Measurements from ENCODE around the gene DTL.

The DTL gene

GRCh38 chr1:212091438-212092121 is 56.0 kb downstream of the DTL start:
- no peak for DNase-seq (ENCODE audit: low spot score)

GRCh38 chr1:212097360-212097759 is 61.8 kb downstream of the DTL start:
- no peak for DNase-seq (ENCODE audit: low spot score)

DNA sequence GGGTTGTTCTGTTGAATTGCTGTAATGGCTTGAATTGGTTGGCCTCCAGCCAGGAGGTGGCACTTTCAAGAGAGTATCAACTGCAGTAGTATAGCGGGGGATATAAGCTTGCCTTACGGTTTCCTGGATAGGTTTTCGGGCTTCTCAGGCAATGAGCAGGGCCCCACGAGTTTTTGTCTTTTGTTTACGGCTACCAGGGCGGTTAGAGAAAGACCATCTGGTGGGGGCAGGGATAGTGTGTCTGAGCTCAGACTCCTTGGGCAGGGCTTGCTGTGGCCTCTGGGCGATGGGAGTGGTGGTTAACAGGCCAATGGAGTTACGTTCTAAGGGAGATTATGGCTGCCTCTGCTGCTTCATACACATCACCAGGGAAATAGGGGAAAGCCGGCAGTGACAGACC is 62.8 kb downstream of the DTL start:
- no peak for DNase-seq (ENCODE audit: low spot score)

- no peak for DNase-seq (ENCODE audit: low spot score)
Measured at GRCh38 chr1:212098771-212099170, 63.2 kb downstream of the DTL start.

DNA sequence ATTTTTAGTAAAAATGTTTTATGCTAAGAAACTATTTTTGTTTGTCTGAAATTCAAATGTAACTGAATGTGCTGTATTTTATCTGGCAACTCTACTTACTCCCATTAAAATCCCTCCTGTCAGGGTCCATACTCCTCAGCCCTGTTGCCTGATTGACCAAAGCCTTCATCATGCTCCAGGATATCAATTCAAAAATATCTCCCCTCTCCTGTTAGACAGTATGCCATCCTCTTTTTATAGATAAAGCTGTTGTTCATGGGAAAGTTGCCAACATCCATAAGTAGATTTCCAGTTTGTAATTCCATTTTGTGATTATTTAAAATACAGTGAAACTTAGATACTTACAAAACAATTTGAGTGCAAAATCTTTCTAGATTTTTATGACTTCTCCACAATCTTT is 65.7 kb downstream of the DTL start:
- DNase-seq (ENCODE audit: low spot score): no peak

GRCh38 chr1:212101735-212102134 is 66.2 kb downstream of the DTL start:
- DNase-seq (ENCODE audit: low spot score): no peak

DNA sequence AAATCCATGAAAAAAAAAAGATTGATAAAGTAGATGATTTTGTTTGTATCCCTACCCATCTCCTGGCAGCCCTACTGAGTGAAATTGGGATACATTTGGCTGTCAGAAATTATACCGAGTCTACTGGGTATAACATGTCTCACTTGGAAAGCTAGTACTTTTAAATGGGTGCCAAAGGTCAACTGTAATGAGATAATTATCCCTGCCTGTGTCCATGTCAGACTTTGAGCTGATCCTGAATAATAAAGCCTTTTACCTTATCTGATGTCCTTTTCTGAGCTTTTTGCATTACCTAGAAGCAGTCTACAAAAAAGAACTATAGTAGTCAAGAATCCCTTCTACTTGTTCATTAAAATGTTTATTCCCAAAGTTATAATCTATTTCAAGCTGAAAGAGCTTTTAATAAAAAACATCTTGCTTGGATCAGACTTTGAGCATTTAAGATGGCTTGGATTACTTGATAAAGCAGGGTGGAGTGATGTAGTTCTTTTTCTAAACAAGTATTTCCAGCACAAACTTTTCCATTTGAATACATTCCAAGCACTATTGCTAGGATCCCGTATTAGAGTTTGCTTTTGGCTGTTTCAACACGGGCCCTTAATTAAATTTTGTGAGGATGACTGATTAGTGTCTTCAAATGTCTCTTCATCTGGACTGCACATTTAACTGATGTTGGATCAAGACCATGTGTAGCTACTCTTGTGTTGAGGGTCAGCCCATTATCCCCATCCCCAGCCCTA is 69.2 kb downstream of the DTL start:
- DNase-seq (ENCODE audit: low spot score): no peak

- no peak for DNase-seq (ENCODE audit: low spot score)
Measured at GRCh38 chr1:212106286-212106792, 70.8 kb downstream of the DTL start.

GRCh38 chr1:212107481-212107880 is 71.9 kb downstream of the DTL start:
- no peak for DNase-seq (ENCODE audit: low spot score)

DNA sequence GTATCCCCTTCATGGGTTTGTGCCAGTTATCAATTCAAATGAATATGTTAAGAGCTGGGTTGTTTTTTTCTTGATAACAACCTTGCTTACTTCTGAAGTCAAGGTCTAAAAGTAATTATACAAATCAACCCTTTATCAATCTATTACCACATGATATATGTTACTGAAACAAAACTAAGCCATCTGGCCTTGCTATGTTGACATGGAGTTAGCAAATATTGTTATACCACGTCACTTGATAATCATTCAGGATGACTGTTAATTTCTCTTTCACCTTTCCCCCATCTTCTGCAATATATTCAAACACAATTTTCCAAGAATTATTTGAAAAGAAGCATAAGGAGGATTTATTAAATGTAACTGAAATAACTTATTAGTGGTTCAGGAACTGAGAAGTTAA is 72.6 kb downstream of the DTL start:
- no peak for DNase-seq (ENCODE audit: low spot score)

DNA sequence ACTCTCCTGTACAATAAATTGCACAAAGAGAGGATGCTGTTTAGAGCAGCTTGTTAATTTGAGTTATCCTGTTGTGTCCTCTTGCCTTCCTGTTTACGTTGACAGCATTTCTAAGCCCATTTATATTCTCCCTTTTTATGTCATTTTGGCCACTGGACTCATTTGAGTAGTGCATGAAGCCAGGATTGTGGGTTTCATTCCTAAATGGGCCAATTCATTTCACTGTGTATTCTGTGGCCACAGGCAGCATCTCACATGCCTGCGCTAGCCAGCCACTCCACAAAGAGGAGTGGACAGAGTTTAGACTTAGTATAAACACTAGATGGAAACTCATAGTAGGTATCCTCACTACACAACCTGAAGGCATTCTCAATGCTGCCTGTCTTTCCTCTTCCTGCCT is 73.4 kb downstream of the DTL start:
- no peak for DNase-seq (ENCODE audit: low spot score)

DNA sequence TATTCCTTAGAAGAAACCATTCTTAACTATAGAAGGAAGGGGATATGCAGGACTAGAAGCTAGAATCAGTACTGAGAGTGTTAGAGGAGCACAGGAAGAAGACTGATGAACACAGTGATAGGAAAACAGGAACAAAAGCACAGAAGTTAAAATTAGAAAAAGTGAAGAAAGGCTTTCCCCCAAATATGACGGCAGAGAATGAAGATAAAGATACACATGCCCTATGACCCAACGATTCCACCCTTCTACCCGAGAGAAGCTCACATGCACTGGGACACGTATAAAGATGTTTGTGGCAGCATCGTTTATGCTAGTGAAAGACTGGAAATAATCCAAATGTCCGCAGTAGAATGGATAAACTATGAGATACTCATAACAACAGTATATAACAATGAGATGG is 74.2 kb downstream of the DTL start:
- DNase-seq (ENCODE audit: low spot score): no peak

DNA sequence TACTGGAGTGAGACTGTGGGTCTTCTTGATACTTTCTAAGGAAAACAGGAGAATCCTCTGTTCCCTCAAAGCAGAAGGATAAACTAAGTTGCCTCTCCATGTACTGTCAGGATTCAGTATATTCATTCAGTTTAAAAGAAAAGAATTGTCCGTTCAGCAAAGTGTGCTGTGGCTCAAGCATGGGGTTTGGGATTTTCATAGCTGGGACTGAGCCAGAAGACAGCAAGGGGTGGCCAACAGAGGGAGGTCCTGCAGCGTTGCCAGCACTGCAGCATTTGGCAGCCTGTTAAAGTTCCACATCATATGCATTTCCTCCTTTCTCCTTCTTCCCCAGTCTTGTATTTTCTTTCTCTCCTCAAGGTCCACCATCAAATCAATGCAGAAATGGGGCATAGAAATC is 75.1 kb downstream of the DTL start:
- no peak for DNase-seq (ENCODE audit: low spot score)

GRCh38 chr1:212111536-212111935 is 76.0 kb downstream of the DTL start:
- no peak for DNase-seq (ENCODE audit: low spot score)

- DNase-seq (ENCODE audit: low spot score): no peak
Measured at GRCh38 chr1:212113706-212114105, 78.2 kb downstream of the DTL start.

DNA sequence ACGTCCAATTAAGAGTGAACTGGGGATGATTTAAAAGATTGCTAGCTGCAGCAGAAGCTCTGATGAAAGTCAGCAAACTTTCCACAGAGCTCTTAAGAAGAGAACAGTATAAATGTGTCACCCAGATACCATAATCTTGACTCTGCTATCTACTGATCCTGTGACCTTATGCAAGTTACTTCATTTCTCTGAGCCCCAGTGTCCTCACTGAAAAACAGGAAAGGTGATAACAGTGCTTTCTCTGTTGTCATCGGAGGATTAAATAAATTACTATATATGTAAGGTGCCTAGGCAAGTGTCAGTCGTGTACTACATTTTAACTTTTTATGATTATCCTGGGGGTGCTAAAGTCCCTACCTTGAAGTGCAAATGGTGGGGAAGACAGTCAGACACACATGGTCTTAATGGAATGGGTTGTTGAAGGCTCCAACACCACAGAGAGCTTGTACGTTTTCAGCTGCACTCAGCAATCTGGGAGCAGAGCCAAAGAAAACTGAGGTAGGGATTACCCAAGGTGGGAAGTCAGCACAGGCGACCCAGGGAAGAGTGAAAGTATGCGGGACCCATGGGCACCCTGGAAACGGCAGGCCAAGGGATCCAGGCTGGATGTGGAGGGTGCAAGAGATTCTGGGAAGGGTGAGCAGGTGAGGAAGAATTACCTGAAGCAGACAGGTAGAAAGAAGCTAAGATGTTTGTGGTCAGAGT is 82.8 kb downstream of the DTL start:
- DNase-seq (ENCODE audit: low spot score): no peak

DNA sequence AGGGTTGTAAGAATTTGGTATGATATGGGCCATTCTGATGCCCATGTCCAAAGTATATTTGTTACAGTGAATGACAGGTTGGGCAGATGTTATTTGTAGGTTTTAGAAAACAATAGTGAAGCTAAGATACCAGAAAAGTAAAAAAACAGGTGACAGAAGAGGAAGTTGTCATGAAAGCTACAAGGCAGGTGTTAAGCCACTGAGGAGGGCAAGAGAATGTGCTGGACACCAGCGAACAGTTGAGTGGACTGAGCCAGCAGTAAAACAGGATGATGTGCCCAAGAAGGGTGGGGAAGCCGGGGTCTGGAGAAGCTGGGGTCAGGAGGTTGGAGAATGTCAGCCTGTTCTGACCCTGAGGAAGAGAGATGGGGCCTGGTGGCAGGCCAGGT is 83.3 kb downstream of the DTL start:
- no peak for DNase-seq (ENCODE audit: low spot score)

DNA sequence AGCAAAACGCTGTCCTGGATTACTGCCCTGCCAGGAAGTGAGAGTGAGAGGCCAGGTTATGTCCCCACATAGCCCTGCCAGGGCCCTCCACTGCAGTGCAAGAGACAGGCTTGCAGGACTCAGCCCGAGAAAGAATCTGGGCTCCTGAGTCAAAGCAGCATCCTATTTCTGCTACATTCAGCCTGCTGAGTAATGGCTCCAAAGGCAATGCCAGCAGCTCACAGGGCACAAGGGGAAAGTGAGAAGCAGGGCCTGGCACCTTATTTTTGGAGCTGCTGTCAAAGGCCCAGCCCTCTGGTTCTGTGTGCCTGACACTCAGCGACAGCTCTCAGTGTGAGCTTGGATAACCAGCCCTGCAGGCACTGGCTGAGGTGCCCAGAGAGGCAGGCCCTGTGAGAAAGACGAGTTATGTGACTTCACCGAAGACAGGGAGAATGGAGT is 83.9 kb downstream of the DTL start:
- no peak for DNase-seq (ENCODE audit: low spot score)

GRCh38 chr1:212119863-212120262 is 84.3 kb downstream of the DTL start:
- no peak for DNase-seq (ENCODE audit: low spot score)

DNA sequence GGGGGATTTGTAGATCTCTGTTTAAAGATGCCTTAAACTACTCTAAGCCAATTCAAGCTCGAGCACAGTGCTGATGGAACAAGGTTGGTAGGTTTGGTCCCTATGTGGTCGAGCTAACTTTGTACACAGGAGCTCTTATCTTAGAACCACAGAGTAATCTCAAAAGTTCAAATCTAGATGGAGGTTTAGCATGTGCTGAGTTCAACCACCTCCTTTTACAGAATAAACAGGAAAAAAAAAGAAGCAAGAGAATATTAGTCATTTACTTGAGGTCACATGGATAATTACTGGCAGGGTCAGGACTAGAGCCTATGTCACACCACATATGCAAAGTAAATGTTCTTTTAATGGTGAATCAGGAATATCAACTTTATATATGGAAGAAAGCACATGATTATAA is 86.2 kb downstream of the DTL start:
- no peak for DNase-seq (ENCODE audit: low spot score)

DNA sequence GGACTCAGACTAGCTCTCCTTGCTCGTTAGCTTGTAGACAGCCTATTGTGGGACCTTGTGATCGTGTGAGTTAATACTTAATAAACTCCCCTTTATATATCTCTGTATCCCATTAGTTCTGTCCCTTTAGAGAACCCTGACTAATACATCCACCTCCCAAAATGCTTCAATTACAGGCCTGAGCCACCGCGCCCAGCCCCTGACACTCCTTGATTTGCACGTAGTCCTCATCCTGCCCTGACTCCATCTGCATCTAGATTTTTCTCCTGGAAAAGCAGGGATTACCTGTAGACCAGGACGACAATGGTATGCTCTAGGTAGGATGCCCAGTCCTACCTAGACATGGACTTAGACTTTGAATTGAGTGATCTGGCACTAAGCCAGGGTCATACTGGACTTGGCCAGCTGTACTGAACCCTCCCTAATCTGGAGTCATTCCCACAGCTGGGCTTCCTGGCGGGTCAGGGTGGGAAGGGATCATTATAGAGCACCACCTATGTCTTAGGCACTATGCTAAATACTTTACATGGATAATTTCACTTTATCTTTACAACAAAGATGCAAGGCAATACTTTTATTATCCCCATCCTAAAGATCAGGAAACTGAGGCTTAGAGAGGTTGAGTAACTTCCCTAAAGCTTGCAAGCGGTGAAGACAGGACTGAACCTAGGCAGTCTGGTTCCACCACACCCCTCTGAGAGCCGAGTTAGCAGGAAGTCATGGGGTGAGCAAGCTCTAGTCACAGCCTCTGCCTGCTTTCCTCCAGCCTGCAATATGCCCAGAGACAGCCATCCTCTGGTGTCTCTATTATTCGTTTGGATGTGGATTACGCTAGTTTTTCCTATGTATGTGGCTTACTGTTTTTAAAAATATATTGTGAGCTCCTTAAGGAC is 89.4 kb downstream of the DTL start:
- no peak for DNase-seq (ENCODE audit: low spot score)

- DNase-seq (ENCODE audit: low spot score): no peak
Measured at GRCh38 chr1:212125654-212126053, 90.1 kb downstream of the DTL start.

Measured in germinal center (tissue), 1 donor.